GM12892 (cell line): ENCODE data around the gene C1orf167.

Source experiments
- POLR2A ChIP-seq: IDR thresholded peaks from 2 replicates; pipeline ENCODE4 v1.6.1; 2011; ENCODE audit warnings: low read depth, low read length, control low read depth
- POLR2AphosphoS5 ChIP-seq: IDR thresholded peaks from 2 replicates; pipeline ENCODE4 v1.6.1; 2011; ENCODE audit warnings: low read depth, low read length, control low read depth
- TAF1 ChIP-seq: IDR thresholded peaks from 2 replicates; pipeline ENCODE4 v1.6.1; 2011; ENCODE audit warnings: low read depth, mild to moderate bottlenecking, control low read depth, low read length, borderline replicate concordance

GRCh38 chr1:11782127-11782708 is 20.2 kb downstream of the C1orf167 start:
- no peak for TF ChIP-seq POLR2AphosphoS5
- TF ChIP-seq POLR2A = no peak
- TF ChIP-seq TAF1 = no peak
